GM10266 (cell line): Measurements from ENCODE around the gene C1QTNF8.

Experiments used
- DNase-seq: peaks from one replicate; pipeline ENCODE4 v3.0.0; 2012; ENCODE audit errors: extremely low spot score
- TF ChIP-seq, protein P1 (sequence below): IDR thresholded peaks from 2 replicates; pipeline ENCODE4 v1.5.1; 2012; ENCODE audit warnings: mild to moderate bottlenecking, low read depth; ENCODE audit not compliant: control insufficient read depth, insufficient read depth; ENCODE audit errors: missing control alignments

C1QTNF8 gene

DNA sequence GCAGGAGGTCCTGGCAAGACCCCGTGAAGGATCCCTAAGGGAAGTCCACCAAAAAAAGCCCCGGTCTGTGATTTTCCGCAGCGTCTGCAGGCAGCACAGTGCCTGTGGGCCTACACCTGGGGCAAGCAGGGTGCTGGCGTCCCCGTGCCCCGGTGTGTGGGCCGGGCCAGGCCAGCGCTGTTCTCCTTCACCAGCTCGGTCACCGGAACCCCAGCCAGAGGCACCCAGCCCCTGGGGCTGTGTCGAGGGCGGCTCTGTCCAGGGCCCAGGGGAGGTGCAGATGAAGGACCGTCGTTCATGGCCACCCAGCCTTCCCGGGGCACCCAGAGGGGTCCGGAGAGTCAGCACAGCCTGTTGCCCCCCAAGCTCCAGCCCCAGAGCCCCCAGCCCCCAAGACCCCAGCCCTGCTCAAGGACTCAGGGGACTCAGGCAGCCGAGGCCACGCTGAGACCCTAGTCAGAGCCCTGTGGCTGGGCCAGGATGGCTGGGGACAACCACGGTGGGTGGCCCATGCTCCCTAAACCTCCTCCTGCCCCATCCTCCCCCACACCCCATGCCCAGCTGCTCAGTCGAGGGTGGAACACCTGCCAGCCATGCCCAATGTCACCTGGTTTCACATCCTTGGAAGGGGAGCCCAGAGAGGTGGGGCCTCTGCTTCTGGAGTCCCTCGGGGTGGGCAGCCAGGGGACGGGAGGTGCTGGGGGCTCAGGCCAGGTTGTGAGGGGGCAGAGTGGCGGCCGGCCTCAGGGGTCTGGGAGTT lies 5.7 kb upstream of the C1QTNF8 start:
- TF ChIP-seq, protein P1, sequence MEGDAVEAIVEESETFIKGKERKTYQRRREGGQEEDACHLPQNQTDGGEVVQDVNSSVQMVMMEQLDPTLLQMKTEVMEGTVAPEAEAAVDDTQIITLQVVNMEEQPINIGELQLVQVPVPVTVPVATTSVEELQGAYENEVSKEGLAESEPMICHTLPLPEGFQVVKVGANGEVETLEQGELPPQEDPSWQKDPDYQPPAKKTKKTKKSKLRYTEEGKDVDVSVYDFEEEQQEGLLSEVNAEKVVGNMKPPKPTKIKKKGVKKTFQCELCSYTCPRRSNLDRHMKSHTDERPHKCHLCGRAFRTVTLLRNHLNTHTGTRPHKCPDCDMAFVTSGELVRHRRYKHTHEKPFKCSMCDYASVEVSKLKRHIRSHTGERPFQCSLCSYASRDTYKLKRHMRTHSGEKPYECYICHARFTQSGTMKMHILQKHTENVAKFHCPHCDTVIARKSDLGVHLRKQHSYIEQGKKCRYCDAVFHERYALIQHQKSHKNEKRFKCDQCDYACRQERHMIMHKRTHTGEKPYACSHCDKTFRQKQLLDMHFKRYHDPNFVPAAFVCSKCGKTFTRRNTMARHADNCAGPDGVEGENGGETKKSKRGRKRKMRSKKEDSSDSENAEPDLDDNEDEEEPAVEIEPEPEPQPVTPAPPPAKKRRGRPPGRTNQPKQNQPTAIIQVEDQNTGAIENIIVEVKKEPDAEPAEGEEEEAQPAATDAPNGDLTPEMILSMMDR = no peak
- DNase-seq = no peak

DNA sequence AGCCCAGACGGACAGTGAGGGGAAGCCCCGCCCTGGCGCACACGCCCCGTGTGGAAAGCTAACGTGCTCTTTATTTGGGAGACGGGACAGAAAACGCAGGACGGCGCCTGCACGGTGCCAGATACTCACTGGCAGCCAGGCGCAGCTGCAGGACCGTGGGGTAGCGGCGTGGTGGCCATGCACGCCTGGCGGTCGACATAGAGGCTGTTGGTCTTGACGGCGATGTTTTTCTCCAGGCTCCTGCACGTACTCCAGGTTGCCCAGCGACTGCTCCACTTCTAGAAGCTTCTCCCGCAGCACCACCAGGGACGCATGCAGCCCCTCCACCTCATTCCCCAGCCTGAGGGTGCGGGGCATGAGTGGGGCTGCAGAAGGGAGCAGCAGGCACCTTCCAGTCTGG lies 5.1 kb upstream of the C1QTNF8 start:
- TF ChIP-seq, protein P1 = no peak

DNA sequence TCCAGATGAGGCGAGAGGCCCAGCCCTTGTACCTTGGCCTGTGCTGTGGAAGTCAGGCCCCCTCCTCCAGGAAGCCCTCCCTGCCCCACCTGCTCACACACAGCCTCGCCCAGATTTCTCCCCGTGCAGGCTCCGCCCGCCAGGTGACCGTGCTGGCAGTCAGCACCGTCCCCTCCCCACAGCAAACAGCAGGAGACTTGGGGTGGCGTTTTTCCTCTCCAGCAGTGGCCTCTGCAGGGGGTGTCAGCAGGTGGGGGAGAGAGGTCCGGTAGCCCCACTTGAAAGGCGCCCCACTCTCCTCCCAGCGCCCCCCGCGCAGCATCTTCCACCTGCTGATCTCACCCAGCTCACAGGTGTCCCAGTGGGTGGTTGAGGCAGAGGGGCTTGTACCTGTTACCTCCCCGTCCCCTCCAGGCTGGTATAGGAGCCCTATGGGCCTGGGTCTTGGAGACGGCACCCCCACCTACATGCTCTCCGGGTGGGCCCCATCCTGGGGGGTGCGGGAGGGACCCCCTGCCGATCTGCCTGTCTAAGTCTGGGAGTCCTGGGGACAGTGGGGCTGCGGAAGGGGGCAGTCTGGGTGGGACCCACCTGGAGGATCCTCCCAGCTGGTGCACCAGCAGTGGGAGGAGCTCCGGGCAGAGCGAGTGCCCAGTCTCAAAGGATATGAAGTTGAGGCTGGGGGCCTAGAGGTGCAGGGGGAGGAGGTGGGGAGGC lies 4.2 kb upstream of the C1QTNF8 start:
- TF ChIP-seq, protein P1 = no peak
- no peak for DNase-seq

More for the DNA sequence above, 5.1 kb upstream of the C1QTNF8 start:
- no peak for DNase-seq

DNA sequence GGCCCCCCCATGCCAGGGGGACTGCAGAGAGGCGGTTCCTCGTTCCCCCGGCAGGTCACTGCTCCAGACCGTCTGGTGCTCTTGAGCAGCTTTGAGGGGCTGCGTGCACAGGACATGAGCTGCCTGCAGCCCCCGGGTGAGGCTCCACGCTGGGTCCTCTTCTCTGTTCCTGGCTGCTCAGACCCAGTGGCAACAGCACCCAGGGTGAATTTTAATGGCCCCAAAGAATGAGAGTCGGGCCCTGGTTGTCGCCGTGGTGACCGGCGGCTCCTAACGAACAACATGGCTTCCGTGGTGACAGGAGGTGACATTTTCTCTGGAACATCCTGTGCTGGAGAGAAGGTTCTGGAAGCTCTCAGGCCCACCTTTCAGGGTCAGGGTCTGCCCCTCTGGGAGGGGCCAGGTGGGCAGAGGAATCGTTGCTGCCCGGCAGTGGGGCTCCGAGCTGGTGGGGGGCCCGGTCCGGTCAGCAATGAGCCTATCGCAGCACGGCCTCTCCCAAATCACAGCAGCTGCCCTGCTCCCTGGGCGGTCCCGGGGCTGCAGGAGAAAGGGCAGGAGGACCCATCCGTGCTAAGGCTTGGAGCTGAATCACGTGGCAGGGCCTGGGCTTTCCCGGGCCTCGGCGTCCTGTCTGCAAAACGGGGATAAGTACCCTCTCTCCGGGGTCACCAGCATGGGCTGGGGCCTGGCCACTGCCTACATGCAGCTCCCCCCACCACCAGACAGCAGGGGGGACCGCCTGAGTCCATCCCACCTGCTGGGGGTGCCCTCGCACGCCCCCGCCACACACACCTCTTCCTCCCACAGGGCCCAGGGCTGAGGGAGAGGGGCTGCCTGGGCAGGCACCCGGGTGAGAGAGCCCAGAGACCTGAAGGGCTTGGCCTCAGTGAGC lies 3.4 kb upstream of the C1QTNF8 start:
- TF ChIP-seq, protein P1 = no peak

DNA sequence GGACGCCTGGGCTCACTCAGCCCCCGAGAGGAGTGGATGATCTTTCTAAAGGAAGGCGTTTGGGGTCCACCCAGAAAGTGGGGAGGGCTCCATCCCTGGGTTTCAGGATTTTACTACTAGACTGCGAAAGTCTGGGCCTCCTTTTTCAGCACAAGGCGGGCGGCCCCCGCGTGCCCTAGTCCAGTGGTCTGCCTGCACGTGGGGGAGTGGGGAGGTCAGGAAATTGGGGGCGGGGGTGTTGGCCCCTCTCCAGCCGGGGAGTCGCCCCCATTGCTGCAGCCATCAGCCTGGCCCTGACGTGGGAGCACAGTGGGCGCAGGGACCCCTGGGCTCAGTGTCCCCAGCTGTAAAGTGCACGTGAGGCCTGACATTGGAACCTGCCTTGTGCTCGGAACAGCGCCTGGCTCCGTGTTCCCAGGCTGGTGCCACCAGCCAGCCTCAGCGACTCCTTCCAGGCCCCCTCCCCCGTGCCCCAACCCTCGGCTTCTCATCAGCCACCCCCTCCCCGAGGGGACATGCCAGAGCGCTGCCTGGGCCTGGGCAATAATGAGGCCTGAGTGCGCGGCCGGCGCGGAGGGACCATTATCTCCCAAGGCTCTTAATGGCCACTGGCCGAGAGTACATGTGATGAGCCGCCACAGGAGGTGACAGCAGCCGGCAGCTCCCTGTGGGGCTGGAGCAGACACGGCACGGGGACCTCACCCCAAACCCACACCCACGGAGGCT lies 2.4 kb upstream of the C1QTNF8 start:
- no peak for DNase-seq
- TF ChIP-seq, protein P1 = no peak

More for the DNA sequence above, 3.4 kb upstream of the C1QTNF8 start:
- DNase-seq = no peak

DNA sequence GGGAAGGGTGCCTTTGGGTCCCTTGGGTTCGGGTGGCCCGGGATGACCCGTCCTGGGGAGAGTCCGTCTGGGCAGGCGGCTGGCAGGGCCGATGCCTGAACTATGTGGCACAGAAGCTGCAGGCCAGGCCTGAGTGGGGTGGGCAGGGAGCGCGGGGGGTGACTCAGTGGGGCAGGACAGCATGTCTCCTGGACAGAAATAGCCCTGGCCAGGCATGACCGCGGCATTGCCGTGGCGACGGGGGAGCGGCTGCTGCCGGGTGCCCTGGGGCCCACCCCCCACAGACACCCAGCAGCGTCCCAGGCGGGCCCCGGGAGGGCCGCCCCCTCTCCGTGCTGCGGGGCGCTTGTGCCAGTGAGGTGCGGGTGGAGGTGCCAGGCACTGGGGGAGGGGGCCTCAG lies 1.8 kb upstream of the C1QTNF8 start:
- DNase-seq = no peak
- TF ChIP-seq, protein P1 = no peak
